Activated naive CD4-positive, alpha-beta T cell treated with anti-CD3 and anti-CD28 coated beads, Interleukin-2, amount 10 ng/mL, durations not matched to agents 7 days and 5 days (primary cell): ENCODE results near the gene MYO5A.
"Not testable (repeated sequence)": the region's sequence is repeated elsewhere in the genome, so short reads cannot be mapped to it uniquely, and the experiment has no call there.

Experiments used
- CTCF ChIA-PET: fragments of 350-600 bp; sonication (Branson Sonifier 250); formaldehyde crosslinking; loops from one replicate; lab custom pipeline; 2021; ENCODE audit warnings: antibody characterized with exemption; lab: Charles Lee
- DNase-seq: peaks from one replicate; pipeline ENCODE4 v3.0.0-alpha.2; 2020
- H3K27ac Mint-ChIP-seq: one replicate; pipeline ENCODE4 v1.8.0; 2021; ENCODE audit warnings: mild to moderate bottlenecking, moderate library complexity, mixed read lengths
- H3K27me3 Mint-ChIP-seq: one replicate; pipeline ENCODE4 v1.8.0; 2021; ENCODE audit warnings: mild to moderate bottlenecking, mixed read lengths
- H3K36me3 Mint-ChIP-seq: one replicate; pipeline ENCODE4 v1.8.0; 2021; ENCODE audit warnings: mixed read lengths
- H3K4me1 Mint-ChIP-seq: one replicate; pipeline ENCODE4 v1.8.0; 2021; ENCODE audit warnings: mixed read lengths
- H3K4me3 Mint-ChIP-seq: one replicate; pipeline ENCODE4 v1.8.0; 2021; ENCODE audit warnings: mild to moderate bottlenecking, moderate library complexity, mixed read lengths
- H3K9me3 Mint-ChIP-seq: one replicate; pipeline ENCODE4 v1.8.0; 2021; ENCODE audit warnings: mixed read lengths

Gene MYO5A

GRCh38 chr15:52288051-52288942 lies 240.4 kb downstream of the MYO5A start:
- Mint-ChIP-seq H3K9me3 (no peaks in the 10 kb centered on the region), H3K4me3 (no peak overlapping the region), H3K36me3 (peaks cover 2% of the 10 kb centered on the region), H3K27me3 (peaks cover 43% of the 10 kb centered on the region), H3K27ac (no peak overlapping the region), H3K4me1 (peaks cover 21% of the 10 kb centered on the region)
- CTCF ChIA-PET: interaction anchor here (0.7 to 1.1 kb wide), 2 partner anchors 16 to 26 kb away, joined by 3 to 5 read pairs; no protein-coding TSS in a partner anchor
- DNase-seq: no peak

- CTCF ChIA-PET: interaction anchor here (1.1 kb wide), 1 partner anchor 18 kb away, joined by 3 read pairs; no protein-coding TSS in a partner anchor
- Mint-ChIP-seq H3K36me3 (peaks cover 2% of the 10 kb centered on the region), H3K27ac (no peak overlapping the region), H3K4me1 (peaks cover 18% of the 10 kb centered on the region), H3K4me3 (no peak overlapping the region), H3K27me3 (peaks cover 36% of the 10 kb centered on the region), H3K9me3 (no peaks in the 10 kb centered on the region)
- no peak for DNase-seq
These were observed 241.6 kb downstream of the MYO5A start for GRCh38 chr15:52287114-52287513.

GRCh38 chr15:52285941-52286340 lies 242.7 kb downstream of the MYO5A start:
- H3K27ac Mint-ChIP-seq, H3K4me3 Mint-ChIP-seq, H3K36me3 Mint-ChIP-seq, H3K9me3 Mint-ChIP-seq, CTCF ChIA-PET, DNase-seq: not testable (repeated sequence)
- peaks cover 38% of the 10 kb centered on the region for H3K27me3 Mint-ChIP-seq
- peaks cover 15% of the 10 kb centered on the region for H3K4me1 Mint-ChIP-seq

DNA sequence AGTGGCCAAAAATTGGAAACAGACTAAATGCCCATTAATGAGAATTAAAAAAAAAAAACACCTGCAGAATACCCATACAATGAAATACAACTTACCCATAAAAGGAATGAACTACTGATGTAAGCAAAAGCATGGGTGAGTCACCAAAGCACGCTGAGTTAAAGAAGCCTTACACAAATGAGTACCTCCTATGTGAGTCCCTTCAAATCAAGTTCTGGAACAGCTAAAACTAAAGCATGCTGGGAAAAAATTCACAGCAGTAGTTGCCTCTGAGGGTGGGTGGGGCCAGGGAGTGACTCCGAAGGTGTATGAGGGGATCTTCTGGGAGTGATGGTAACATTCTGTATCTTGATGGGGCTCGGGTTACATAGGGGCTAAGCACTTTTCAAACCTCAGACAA lies 244.5 kb downstream of the MYO5A start:
- Mint-ChIP-seq H3K27ac (no peak overlapping the region), H3K4me3 (no peak overlapping the region), H3K4me1 (peaks cover 2% of the 10 kb centered on the region), H3K9me3 (no peaks in the 10 kb centered on the region), H3K36me3 (no peaks in the 10 kb centered on the region), H3K27me3 (peaks cover 33% of the 10 kb centered on the region)
- DNase-seq: no peak
- CTCF ChIA-PET: no interaction called here

DNA sequence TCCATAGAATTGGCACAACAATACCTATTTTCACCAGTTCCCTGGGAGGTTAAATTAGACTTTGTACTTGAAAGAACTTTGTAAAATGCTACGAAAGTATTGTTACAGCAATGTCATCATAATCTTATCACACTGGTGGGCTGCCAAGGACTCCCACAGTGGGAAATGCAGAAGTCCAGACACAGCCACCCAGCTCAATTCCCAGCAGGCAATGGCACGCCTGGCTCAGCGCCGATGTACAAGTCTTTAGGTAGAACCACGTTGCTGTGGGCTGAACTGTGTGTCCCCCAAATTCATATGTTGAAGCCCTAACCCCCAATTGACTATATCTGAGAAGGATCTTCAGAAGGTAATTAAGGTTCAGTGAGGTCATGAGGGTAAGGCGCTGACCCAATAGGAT lies 245.4 kb downstream of the MYO5A start:
- H3K27me3 Mint-ChIP-seq: peaks cover 38% of the 10 kb centered on the region
- H3K9me3 Mint-ChIP-seq: no peaks in the 10 kb centered on the region
- CTCF ChIA-PET: no interaction called here
- H3K4me3 Mint-ChIP-seq: no peak overlapping the region
- no peaks in the 10 kb centered on the region for H3K36me3 Mint-ChIP-seq
- no peak for DNase-seq
- no peaks in the 10 kb centered on the region for H3K4me1 Mint-ChIP-seq
- H3K27ac Mint-ChIP-seq: no peak overlapping the region

DNA sequence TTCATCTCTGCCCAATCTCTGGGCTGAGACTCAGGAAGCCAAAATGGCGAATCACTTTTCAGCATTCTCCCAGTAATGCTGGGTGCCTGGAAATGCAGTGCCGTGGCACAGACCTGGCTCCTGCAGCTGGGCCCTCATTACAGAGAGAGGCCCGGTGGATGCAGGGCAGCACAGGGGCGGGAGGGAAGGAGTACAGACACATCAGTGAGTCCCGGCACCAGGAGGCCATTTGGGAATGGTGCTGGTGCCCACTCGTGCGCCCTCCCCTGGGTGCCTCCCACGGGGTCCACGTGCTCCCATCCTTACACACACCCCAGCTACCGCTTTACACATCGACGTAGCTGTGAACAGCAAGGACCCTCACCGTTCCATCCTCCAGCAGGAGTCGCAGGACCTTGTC lies 246.3 kb downstream of the MYO5A start:
- no peak for DNase-seq
- H3K9me3 Mint-ChIP-seq: no peaks in the 10 kb centered on the region
- no peak overlapping the region for H3K27ac Mint-ChIP-seq
- H3K27me3 Mint-ChIP-seq: peaks cover 45% of the 10 kb centered on the region
- CTCF ChIA-PET: interaction anchor here (1.1 kb wide), 1 partner anchor 10 kb away, joined by 3 read pairs; no protein-coding TSS in a partner anchor
- no peaks in the 10 kb centered on the region for H3K36me3 Mint-ChIP-seq
- no peaks in the 10 kb centered on the region for H3K4me1 Mint-ChIP-seq
- H3K4me3 Mint-ChIP-seq: no peak overlapping the region

DNA sequence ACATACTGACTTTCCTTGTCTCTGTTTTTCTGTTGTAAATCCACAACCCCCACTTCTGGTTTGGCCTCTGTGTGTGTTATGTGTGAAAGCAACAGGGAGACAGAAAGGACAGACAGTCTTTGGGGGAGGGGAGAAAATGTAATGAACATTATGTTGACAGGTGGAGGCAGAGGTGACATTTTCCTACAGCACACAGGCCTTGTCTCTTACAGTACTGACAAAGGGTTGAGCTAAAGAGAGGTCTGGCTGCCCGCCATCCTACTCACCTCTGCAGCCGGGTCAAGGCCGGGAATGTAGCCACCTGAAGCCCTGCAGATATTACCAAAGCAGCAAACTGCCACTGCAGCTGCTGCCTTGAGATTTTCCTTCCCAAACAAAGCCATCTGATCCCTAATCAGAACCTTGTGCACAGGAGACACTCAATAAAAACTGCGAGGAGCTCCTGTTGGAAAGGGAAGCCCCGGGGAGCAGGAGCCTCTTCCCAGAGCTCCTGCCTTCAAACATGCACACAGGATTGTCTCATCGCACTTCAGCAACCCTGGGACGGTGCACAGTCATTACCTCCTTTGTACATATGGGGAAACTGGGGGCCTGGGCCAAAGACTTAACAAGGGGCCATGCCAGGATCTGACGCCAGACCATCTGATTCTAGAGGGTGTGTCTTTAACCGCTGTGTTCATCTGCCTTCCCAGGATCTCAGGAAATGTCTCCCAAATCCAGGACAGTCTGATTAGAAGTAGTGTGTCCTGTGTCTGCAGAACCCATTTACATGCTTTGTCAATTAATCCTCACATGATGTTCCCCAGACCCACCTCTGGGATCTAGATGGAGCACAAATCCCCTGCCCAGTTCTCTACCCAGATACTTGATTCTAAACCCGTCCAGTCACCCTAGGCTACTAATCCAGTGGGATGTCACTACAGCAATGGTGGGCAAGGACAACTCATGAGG lies 247.3 kb downstream of the MYO5A start:
- H3K27me3 Mint-ChIP-seq: peaks cover 48% of the 10 kb centered on the region
- CTCF ChIA-PET: interaction anchor here (1.1 kb wide), 1 partner anchor 11 kb away, joined by 3 read pairs; no protein-coding TSS in a partner anchor
- H3K27ac Mint-ChIP-seq: no peak overlapping the region
- no peak for DNase-seq
- no peak overlapping the region for H3K4me3 Mint-ChIP-seq
- H3K9me3 Mint-ChIP-seq: no peaks in the 10 kb centered on the region
- H3K4me1 Mint-ChIP-seq: no peaks in the 10 kb centered on the region
- H3K36me3 Mint-ChIP-seq: no peaks in the 10 kb centered on the region

- Mint-ChIP-seq H3K4me1 (no peaks in the 10 kb centered on the region), H3K36me3 (no peaks in the 10 kb centered on the region), H3K27me3 (peaks cover 52% of the 10 kb centered on the region), H3K4me3 (no peak overlapping the region), H3K9me3 (no peaks in the 10 kb centered on the region), H3K27ac (no peak overlapping the region)
- DNase-seq: no peak
- CTCF ChIA-PET: interaction anchor here (0.8 kb wide), 1 partner anchor 51 kb away, joined by 3 read pairs; no protein-coding TSS in a partner anchor
These were observed 248.2 kb downstream of the MYO5A start for GRCh38 chr15:52280326-52281084.

DNA sequence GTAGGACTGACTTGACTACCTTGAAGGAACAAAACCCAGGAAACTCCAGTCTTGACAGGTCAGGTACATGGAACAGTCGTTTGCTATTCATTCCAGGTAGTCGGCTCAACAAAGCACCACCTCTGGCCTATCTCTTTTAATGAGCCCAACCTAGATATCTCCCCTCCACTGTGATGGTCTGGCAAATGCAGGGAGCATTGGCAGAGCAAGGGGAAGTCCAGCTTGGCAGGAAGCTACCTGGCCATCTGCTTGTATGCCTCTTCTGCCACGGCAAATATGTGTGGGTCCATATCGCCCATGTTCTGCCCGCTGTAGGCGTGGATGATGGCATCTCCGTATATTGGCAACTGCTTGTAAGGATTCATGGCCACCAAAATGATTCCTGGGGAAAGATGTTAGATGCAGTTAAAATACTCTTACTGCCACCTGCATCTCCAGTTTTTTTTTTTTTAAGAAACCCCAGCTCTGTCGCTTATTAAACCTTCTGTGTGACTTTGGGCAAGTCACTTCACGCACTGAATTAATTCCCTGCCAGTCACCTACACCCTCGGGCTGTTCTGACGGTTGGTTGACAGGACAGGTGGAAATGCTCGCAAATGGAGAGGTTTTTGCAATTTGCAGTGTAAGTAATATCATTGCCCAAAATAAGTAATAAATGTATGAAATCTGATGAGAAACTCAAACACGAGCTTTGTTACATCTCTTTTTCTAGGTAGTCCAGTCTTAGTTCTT lies 249.9 kb downstream of the MYO5A start:
- Mint-ChIP-seq H3K27me3 (peaks cover 60% of the 10 kb centered on the region), H3K27ac (no peak overlapping the region), H3K9me3 (no peaks in the 10 kb centered on the region), H3K4me1 (no peaks in the 10 kb centered on the region), H3K36me3 (no peaks in the 10 kb centered on the region), H3K4me3 (no peak overlapping the region)
- DNase-seq: no peak
- CTCF ChIA-PET: interaction anchor here (0.5 kb wide), 1 partner anchor 47 kb away, joined by 3 read pairs; no protein-coding TSS in a partner anchor

DNA sequence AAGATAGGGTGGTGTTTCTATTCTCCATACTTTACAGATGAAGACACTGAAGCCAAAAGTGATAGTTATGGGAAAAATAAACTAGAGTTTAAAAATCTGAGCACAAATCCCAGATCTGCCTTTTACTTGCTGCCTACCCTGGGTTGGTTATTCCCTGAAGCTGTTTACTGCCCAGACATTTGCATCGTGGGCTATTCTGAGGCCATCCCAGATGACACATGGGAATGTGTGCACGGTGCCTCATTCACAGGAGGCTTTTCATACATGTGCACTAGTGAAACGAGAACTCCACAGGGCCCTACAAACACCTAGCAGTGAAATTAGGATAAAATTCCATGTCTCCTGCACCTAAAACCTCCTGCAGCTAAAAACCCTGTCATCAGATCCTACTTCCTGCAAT lies 250.5 kb downstream of the MYO5A start:
- no peak for DNase-seq
- CTCF ChIA-PET: no interaction called here
- Mint-ChIP-seq H3K36me3 (no peaks in the 10 kb centered on the region), H3K4me3 (no peak overlapping the region), H3K9me3 (no peaks in the 10 kb centered on the region), H3K27me3 (peaks cover 60% of the 10 kb centered on the region), H3K27ac (no peak overlapping the region), H3K4me1 (no peaks in the 10 kb centered on the region)

DNA sequence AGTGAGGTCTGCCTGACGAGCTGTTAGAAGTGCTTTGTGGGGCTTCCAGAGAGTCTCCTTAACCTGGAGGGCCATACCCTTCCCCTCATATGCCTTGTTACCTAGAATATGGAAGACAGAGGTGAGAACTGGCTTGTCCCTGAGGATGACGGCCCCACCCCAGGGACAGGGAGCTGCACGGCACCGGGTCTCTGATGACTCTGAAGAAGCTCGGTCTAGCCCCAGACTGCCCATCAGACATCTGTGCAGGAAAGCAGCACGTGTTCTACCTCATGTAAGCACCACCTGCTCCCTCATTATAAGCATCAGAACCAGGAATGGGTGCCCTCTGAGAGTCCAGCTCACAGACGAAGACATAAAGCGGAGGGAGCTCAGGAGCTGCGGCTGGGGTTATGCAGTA lies 251.1 kb downstream of the MYO5A start:
- no peak for DNase-seq
- no peak overlapping the region for H3K4me3 Mint-ChIP-seq
- H3K27ac Mint-ChIP-seq: no peak overlapping the region
- no peaks in the 10 kb centered on the region for H3K36me3 Mint-ChIP-seq
- CTCF ChIA-PET: no interaction called here
- peaks cover 65% of the 10 kb centered on the region for H3K27me3 Mint-ChIP-seq
- H3K9me3 Mint-ChIP-seq: no peaks in the 10 kb centered on the region
- H3K4me1 Mint-ChIP-seq: no peaks in the 10 kb centered on the region

DNA sequence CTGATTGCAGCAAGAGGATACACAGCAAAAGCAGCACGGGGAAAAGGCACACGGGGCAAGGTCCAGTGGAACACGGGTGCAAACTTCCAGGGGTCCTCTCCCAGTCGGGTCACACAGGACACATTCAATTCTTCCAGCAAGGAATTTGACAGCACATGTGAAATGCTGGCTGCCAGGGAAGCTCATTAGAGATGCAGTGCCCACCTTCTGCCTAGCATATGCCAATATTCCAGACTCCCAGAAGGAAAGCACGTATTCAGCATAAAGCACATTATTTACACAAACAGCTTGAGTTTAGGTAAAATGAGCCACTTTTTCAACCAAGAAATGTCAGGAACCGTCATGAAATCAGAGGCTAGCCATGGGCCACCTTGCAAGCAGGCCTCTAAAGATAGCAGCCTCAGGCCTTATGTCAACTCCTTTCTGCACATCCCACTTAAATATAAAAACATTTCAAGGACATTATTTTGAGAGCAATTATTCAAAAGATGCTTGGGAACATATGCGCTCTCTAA lies 252.4 kb downstream of the MYO5A start:
- Mint-ChIP-seq H3K27me3 (peaks cover 54% of the 10 kb centered on the region), H3K36me3 (no peaks in the 10 kb centered on the region), H3K4me3 (no peak overlapping the region), H3K9me3 (no peaks in the 10 kb centered on the region), H3K4me1 (no peaks in the 10 kb centered on the region), H3K27ac (no peak overlapping the region)
- CTCF ChIA-PET: no interaction called here
- no peak for DNase-seq
